OCI-LY1 (cell line): ENCODE measurements around the gene GANC.

ENCODE experiments used
- EZH2 ChIP-seq: fragments of 200-600 bp; sonication (generic), shearing (Covaris generic); IDR thresholded peaks from 2 replicates; pipeline ENCODE4 v1.8.0; 2017; ENCODE audit warnings: borderline replicate concordance, mixed run types, mild to moderate bottlenecking, antibody characterized with exemption, low read length, moderate library complexity, mixed read lengths
- TF ChIP-seq, protein P1 (sequence below): fragments of 200-600 bp; sonication (generic), shearing (Covaris generic); IDR thresholded peaks from 2 replicates; pipeline ENCODE4 v1.5.1; 2017; ENCODE audit warnings: mild to moderate bottlenecking, antibody characterized with exemption, low read length, moderate library complexity, mixed read lengths

DNA sequence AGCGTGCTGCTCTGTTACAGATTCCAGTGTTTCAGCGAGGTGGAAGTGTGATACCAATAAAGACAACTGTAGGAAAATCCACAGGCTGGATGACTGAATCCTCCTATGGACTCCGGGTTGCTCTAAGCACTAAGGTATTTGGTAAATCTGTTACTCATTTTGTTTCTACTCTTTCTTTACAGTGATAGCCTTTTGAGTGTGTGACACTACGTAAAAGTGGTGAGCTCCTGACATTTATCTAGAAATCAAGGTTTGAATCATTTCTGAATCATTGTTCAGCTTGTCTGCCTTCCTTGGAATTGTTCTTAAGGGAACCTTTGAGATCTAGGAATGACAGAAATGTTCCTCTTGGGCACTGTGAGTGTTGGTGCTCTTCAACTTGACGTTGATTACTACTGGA is 75.1 kb downstream of the GANC start:
- TF ChIP-seq, protein P1, sequence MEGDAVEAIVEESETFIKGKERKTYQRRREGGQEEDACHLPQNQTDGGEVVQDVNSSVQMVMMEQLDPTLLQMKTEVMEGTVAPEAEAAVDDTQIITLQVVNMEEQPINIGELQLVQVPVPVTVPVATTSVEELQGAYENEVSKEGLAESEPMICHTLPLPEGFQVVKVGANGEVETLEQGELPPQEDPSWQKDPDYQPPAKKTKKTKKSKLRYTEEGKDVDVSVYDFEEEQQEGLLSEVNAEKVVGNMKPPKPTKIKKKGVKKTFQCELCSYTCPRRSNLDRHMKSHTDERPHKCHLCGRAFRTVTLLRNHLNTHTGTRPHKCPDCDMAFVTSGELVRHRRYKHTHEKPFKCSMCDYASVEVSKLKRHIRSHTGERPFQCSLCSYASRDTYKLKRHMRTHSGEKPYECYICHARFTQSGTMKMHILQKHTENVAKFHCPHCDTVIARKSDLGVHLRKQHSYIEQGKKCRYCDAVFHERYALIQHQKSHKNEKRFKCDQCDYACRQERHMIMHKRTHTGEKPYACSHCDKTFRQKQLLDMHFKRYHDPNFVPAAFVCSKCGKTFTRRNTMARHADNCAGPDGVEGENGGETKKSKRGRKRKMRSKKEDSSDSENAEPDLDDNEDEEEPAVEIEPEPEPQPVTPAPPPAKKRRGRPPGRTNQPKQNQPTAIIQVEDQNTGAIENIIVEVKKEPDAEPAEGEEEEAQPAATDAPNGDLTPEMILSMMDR: no peak
- TF ChIP-seq EZH2: no peak
